IPS-NIHi7 (cell line): ENCODE data around the gene COG8.

Experiments used
- DNase-seq: peaks from one replicate; pipeline ENCODE4 v3.0.0; 2012; ENCODE audit warnings: mixed read lengths; ENCODE audit errors: extremely low spot score

Gene COG8

GRCh38 chr16:69345923-69346322, 6.6 kb upstream of the COG8 start:
- no peak for DNase-seq

- no peak for DNase-seq
Measured at GRCh38 chr16:69344171-69344570, 4.8 kb upstream of the COG8 start.

GRCh38 chr16:69340095-69340644, 806 bp upstream of the COG8 start:
- DNase-seq = no peak

GRCh38 chr16:69338557-69339288, 641 bp downstream of the COG8 start:
- DNase-seq = no peak

GRCh38 chr16:69334696-69335095, 4.7 kb downstream of the COG8 start:
- no peak for DNase-seq

- peak; percentile 98 for DNase-seq
Measured at GRCh38 chr16:69330286-69331109, 8.9 kb downstream of the COG8 start, which contains the start of gene PDF. Gene PDF, minus strand, starts transcription at chr16:69330588. Its CDS starts 18 bp downstream, at chr16:69330570.

GRCh38 chr16:69329369-69330285, 9.7 kb downstream of the COG8 start:
- DNase-seq = no peak

- no peak for DNase-seq
Measured at GRCh38 chr16:69328854-69329316, 10.5 kb downstream of the COG8 start.

GRCh38 chr16:69327585-69328310, 11.6 kb downstream of the COG8 start:
- no peak for DNase-seq

GRCh38 chr16:69326172-69326873, 13.0 kb downstream of the COG8 start:
- no peak for DNase-seq

GRCh38 chr16:69325784-69326171, 13.6 kb downstream of the COG8 start:
- DNase-seq = no peak

GRCh38 chr16:69324585-69325253, 14.6 kb downstream of the COG8 start:
- DNase-seq = no peak

- DNase-seq = no peak
Measured at GRCh38 chr16:69324013-69324531, 15.3 kb downstream of the COG8 start.

GRCh38 chr16:69323415-69323814, 15.9 kb downstream of the COG8 start:
- no peak for DNase-seq

GRCh38 chr16:69322343-69322742, 17.0 kb downstream of the COG8 start:
- no peak for DNase-seq

- no peak for DNase-seq
Measured at GRCh38 chr16:69321080-69321479, 18.3 kb downstream of the COG8 start.

GRCh38 chr16:69320740-69321073, 18.7 kb downstream of the COG8 start:
- DNase-seq = no peak

- no peak for DNase-seq
Measured at GRCh38 chr16:69319826-69320739, 19.3 kb downstream of the COG8 start.
